ENCODE measurements around the gene RASGEF1B.
"Not testable (repeated sequence)": the region's sequence is repeated elsewhere in the genome, so short reads cannot be mapped to it uniquely, and the experiment has no call there.

Gene RASGEF1B

DNA sequence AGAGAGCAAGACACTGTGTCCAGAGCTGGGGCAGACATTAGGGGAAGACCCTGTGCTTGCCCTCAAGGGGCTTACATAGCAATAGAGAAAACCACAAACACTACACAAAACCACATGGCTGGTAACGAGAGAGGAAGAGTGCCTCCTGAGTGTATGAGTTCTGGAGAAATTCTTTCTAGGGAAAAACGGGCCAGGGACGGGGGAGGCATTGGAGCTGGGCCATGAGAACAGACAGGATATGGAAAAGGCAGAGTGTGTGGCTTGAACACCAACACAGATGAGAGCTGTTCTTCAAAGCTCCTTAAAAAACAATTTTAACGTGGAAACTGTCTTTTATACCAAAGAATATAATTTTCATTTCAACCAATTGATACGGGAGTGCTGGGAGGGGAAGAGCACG, 42.7 kb downstream of the RASGEF1B start:
- no peak for DNase-seq

DNA sequence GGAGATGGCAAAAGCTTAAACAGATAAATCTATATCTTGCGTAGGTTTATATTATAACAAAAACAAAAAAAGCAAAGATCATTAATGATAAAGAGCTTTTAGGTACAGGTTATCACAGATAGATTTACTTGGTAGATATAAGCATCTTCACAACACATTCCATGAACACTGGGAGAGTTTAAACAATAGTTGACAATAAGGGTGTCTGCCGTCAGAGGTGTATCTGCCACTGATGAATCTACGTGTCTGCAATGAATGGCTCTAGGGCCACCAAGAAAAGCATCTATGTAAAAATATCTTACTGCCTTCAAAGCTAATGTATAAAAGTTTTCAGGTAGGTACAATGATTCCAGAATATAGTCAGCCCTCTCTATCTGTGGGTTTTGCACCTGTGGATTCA, 43.7 kb downstream of the RASGEF1B start:
- DNase-seq = no peak

DNA sequence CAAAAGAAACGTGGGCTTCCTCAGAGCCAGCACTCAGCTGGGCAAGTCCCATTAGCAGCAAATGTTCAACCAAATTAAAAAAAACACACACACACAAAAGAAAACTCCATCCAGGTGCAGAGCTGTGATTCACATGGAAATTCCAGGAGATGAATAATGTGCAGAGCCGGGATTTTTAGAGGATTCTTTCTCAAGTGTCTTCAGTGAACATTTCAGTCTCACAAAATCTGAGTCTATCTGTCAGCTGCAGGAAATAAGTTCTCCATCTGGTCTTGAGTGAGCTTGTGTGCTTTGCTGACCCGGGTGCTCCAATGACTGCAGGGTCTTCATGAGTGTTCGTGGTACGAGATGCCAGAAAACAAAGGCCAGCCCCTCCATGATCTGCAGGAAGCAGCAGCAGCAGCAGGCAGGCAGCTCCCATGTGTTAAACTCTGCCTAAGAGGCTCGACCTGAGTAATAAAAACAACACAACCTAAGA, 44.3 kb downstream of the RASGEF1B start:
- DNase-seq = no peak

DNA sequence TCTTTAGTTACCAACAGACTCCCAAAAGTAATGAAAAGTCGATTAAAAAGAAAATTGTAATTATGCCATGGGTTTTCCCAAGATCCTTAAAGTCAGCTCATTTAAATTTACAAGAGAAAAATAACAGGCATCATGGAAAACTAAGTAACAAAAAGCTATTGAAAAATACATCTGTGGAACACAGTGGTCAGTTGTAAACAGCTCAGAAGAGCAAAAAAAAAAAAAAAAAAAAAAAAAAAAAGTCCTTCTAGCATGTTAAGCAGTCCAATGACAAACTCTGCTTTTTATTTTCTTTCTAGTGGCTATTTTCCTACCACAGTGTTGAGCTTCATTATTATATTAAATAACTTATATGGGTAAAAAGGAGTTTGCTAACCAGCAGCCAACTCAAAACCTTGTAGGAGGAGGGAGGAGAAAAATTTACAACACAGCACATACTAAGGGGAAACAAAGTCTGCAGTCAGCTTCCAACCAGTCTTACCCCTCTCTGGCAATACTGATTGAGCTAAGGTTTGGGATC, 44.9 kb downstream of the RASGEF1B start:
- no peak for DNase-seq

DNA sequence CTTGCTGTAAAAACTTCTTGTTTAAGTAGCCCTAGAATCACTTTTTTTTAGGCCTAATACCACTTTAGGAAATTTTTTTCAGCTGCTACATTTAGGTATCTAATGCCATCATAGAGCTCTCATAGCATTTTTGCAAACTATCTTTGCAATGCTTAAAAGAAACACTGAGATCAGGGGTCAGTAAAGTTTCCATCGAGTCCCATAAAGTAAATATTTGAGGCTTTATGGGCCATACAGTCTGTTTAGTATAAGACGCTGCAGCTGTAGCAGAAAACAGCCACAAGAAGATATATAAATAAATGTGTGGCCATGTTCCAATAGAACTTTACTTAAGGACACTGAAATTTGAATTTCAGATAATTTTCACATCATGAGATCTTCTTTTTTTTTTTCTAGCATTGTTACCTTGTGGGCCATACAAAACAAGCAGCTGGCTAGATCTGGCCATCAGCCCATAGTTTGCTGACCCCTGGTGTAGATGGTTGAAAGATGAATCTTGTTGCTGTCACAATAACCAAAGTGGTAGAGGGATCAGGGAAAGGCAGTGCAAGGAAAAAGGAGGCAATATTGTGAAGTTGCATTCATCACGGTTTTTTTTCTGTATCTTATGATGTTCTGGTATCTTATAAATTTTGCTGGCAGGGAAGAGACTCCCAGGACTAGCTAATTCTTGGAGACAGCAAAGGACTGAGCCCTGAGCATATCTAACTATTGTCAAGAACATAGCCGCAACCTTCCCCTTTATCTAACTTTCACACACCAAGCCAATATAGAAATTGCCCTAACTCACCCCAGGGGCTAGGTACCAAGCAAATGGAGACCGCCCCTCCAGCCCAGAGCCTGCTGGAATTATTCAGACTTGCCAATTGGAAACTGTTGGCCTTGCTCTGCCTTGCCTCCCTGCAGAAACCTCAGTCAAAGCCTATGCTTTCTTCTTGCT, 46.6 kb downstream of the RASGEF1B start:
- DNase-seq = no peak

DNA sequence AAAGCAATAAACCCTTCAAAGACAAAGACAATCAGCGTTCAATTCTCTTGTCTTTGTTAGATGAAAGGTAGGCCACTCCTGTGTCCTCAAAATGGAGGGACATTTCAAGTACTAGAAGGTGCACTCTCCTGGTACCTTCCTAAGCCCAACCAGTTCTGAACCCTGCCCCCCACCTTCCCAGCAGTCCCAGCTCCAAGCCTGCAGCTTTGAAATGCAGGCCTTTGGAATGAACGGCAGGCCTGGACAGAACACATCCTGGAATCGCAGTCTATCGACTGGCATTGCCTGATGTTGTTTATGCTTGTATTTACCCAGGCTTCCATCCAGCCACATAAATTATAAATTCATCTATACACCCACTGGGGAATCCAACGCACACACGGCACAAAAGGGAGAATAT, 47.4 kb downstream of the RASGEF1B start:
- DNase-seq = no peak

DNA sequence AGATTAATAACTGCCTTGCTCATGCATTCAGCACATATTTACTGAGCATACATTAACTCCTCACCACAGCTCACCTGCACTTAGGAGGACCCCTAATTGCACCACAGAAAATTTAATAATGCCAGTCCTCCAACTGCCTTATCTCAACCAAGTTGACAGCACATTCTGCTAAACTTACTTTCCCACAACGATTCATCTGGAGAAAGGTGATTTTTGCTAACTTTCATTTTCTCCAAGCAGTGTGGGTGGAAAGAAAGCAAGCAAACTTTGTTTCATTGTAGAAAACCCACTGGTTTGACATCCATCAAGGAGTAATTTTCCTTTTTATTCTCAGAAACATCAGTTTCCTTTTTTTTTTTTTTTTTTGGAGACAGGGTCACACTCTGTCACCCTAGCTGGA, 49.1 kb downstream of the RASGEF1B start:
- no peak for DNase-seq

DNA sequence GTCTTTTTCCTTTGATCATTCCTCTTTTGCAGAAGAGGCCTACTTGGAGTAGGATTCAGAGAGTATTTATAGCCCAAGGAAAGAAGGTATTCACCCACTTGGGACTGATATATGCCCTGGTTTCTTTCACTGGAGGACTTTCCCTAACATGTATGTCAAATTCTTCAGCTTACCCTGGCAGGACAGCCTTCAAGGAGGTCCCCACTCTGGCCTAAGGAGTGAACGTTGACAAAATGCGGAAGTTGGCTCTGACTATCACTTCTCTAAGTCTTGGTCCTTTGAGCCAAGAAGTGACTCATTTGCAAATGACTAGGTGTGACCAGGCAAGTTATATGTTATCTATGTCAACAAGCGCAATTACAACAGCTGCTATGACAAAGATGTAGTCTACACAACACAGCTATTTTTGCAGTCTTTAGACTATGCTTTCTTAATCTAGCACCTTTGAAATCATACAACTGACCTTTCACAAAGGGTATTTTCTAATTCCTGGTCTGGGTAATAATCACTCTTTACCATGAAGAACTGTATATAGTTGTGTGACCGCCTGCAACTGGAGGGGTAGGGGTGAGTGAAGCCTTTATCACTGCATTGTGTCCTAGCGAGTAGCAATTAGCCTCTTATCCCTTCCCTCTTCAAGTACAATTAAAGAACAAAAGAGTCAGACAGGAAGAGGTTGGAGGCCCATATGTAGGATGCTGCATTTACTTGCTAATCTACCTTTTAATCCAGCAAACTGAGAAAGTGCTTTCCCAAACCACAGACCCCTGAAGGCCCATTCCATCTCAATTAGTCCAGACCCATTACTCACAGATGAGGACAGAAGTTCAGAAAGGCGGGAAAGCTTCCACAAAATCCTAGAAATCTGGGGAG, 50.1 kb downstream of the RASGEF1B start:
- DNase-seq = peak; percentile 69

DNA sequence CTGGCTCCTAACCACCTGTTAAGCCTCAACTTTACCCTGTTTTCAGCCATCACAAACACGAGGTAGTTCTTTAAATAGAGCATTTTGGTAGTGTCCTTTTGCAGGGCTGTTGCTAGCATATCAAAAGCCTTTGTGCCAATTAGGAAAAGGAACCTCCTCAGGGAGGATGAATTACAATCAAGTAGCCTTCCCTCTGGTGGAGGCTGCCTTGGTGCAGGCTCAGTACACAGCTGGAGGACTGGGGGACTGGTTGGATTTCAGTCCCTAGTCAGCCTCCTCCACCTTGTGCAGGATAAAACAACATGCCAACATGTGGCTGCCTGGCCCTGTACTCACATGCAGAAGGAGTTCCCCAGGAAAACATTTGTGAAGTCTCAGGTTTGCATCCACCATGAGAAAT, 53.1 kb downstream of the RASGEF1B start:
- no peak for DNase-seq

DNA sequence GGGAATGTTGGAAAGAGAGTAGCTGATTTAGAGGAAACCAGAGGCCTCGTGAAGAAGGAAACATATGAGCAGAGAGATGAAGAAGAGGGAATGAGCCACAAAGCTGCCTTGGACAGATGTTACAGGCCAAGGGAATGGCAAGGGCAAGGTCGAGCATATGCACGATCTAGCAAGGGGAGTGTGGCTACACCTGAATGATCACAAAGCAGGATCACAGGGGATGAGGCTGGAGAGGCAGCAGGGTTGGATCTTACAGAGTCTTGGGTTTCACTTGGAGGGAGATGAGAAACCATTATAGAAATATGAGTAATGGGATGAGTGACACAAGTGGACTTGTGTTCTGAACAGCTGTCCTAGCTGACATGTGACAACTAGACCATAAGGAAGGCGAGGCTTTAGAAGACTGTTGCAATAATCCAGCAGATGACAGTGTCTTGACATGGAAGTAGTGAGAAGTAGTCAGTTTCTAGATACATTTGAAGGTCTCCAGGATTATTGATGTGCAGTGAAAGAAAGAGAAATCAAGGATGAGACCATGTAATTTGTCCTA, 58.7 kb downstream of the RASGEF1B start:
- no peak for DNase-seq

DNA sequence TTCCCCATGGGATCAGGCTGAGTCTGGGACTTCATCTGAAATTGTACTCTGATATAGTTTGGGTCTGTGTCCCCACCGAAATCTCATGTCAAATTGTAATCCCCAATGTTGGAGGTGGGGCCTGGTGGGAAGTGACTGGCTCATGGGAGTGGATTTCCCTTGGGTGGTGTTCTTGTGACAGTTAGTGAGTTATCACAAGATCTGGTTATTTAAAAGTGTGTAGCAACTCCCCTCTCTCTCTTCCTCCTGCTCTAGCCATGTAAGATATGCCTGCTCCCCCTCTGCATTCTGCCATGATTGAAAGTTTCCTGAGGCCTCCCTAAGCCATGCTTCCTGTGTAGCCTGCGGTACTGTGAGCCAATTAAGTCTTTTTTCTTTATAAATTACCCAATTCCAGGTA, 61.0 kb downstream of the RASGEF1B start:
- DNase-seq = no peak

DNA sequence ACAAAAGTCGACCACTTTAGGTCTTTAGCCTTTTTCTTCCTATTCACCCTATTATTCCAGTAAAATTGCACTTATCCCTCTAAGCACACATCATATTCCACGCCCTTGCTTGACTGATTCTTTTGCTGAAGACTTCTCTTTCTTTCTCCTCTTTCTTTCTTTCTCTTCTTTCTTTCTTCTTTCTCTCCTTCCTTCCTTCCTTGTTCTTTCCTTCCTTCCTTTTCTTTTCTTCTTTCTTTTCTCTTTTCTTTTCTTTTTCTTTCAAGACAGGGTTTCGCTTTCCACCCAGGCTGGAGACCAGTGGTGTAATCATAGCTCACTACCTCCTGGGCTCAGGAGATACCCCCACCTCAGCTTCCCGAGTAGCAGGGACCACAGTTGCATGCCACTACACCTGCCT, 61.9 kb downstream of the RASGEF1B start:
- no peak for DNase-seq

DNA sequence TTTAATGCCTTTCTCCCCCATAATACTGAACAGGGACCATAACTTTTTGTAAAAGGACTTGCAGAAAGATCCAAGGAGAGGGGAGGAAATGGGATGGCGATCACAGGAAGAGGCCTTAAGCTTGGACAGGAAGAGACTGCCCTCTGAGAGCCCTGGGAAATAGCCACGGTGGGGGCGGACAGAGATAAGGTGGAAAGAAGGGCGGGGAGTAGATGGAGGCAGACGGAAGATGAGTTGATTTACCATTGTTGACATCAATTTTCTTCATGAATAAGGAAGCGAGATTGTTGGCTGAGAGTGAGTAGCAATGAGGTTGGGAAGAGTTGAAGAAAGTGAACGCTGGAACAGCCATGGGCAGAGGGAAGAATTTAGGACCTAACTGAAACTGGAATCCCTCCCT, 63.4 kb downstream of the RASGEF1B start:
- no peak for DNase-seq

DNA sequence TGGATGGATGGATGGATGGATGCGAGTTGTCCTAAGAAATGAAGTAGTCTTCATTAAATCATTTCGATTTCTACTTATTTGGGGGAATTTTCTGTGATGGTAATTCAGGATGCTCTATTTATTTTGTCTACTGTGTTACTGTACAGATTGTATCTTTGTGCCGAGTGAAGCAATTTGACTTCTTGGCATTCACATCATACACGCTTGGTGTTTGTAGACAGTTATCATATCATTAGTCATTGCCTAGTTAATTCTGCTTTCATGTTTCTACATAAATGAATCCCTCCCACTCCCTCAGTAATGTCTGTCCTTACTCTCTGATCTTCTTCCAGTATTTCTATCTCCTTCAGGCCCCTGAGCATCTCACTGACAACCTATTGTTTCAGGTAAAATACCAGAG, 64.0 kb downstream of the RASGEF1B start:
- DNase-seq = no peak

DNA sequence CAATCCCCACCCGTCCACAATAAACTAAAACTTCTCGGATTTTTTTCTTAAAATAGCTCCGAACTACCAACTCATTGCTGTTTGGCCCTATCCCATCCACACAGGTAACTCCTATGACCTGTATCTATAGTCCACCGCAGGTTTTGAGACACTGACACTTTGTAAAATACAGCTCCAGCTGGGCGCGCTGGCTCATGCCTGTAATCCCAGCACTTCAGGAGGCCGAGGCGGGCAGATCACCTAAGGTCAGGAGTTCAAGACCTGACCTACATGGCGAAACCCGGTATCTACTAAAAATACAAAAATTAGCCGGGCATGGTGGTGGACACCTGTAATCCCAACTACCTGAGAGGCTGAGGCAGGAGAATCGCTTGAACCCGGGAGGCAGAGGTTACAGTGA, 65.2 kb downstream of the RASGEF1B start:
- DNase-seq = not testable (repeated sequence)

DNA sequence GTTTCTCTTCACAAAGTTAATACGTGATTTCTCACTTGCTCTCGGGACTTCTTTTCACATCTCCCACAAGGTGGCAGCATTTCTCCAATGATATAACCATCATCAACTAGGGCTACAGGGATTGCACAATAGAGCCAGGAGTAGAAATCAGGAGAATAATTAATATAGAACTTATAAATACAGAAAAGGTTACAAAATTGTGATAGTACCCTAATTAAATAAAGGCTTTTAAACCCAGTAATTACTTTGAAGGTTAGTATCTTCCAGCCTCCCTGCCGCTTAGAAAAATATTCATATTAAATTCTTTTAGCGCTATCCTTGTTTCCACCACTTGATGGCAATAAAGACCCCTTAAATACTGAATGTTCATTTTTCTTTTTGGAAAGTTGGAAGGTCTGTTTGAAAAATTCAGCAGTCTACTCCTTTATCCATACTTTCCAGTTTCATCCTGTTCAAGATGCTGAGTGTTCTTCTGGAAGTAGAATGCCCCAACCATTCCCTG, 65.8 kb downstream of the RASGEF1B start:
- DNase-seq = peak; percentile 51

DNA sequence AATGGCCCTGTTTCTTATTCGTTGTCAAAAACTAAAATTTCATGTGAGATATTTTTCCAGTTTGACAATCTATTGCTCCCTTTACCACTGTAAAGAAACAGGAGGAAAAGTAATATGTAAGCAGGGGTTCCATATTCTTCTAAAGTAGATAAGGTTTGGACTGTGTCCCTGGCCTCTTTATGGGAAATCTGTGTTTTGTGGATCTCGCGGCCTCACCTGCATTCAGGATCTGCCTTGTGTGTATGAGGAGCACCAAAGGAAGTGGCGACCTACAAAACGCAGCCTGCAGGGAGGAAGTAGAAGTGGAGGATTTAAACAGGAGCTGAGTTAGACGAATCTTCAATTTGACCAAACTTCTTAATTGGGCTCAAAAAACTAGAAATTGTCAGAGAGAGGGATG, 67.0 kb downstream of the RASGEF1B start:
- DNase-seq = no peak

DNA sequence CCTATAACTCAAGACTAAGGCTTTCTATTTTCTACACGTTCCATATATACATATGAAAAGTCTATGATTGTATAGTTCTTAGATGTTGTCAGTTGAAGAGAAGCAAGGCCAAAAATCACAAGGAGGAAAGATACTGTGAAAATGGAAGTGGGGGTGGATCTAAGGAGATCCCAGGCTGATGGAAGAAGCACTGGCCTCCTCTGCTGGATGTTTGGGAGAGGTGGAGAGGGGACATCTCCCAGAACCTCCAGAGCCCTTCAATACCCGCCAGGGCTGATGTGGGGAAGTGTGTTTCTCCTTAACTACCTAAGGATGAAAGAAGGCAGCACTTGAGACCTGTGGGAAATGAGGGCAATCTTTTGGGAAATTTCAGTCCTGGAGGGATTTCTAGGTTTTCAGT, 67.4 kb downstream of the RASGEF1B start:
- no peak for DNase-seq

DNA sequence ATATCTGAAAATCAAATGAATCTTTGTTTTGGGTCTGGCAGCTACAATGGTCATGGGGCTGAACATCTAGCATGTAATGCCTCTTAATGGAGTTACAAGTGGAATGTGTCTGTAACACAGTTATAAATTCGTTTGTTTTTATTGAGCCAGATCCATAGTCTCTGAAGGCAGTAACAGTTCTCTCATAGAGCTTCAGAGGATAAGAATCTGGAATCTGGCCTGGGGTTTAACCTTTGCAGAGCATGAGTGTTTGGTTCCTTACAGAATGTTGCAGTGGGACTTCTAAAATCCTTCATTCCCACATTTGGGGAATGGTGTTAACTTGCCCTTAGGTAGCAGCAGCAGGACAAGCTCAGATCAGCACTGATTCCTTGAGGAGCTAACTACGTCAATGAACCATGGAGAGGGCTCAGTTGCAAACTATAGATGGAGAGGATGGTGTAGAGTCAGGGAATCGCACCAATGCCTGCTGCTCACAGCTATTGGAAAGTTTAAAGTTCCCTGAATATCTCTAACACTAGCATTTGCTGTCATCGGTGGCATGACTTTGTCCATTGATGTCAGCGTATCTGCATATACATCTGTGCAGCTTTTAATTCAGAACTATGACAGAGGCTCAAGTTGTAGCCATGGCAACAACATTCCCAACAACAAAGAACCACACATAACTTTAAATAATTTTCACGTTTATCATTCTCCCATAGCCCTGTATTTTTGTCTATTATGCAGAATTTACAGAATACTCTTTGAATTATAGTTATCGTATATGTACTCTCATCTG, 72.2 kb downstream of the RASGEF1B start:
- DNase-seq = no peak

DNA sequence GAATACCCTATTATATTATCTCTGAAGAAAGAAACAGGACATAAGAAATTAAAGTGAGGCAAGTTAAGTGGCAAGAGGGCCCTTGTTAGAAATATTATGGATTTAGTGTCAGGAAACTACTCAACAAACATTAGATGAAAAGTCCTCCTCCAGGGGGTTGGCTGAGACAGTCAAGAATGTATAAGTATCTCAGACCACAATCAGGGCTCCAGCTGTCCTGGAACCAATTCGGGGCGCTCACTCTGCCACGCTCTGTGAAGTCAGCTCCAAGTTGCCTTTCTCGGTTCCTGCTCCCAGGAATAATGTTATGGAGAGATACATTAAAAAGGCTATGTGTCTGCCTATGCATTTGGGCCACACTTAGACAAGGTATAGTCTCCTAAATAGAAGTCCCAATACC, 73.3 kb downstream of the RASGEF1B start:
- DNase-seq = no peak

DNA sequence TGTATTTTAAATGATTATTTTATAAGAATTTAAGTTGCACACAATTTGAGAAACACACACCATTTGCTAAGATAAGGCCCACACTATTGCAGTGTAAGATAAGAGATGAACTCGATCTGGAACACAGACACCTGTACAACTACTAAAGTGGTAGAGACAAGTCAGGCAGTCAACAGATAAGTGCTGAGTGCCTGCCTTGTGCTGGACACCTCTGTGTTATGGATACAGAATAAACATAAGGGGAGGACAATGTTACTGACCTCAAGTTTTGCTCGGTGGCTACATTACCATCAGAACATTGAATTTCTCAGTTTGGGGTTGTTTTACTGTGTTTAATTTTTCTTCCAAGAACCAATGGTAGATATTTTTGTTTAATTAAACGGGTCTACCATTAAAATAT, 74.1 kb downstream of the RASGEF1B start:
- DNase-seq = no peak

DNA sequence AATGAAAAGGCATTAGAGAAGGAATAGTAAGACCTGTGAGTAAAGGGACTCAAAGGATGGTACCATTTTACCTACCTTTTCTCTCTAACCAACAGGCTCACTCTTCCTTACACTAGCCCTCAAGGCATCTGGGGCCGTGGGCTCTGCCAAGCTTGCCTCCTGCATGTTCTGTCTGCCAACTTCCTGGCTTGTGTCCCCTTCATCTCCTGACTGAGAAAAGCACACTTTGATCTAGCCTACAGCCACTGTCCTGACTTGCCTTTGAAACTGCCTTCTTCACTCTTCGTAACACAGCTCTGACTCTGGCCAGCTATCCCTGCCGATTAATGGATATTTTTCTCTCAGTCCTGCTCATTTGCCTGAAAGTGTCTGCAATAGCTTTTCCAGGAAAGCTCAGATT, 76.5 kb downstream of the RASGEF1B start:
- DNase-seq = no peak
